ENCODE data around the gene CCBE1. TPM values are rescaled to one million over a fixed set of nuclear protein-coding genes. Genes with fewer than 3 reads are reported as not detected.
"Not testable (repeated sequence)": the region's sequence is repeated elsewhere in the genome, so short reads cannot be mapped to it uniquely, and the experiment has no call there.

CCBE1 gene
- total RNA-seq, 2 experiments from 2014 or later = 0.36 TPM; not detected in 1

- intact Hi-C loops (cut with micrococcal nuclease) = no loop called here
- CTCF ChIA-PET = interaction anchor here (0.6 kb wide), 1 partner anchor 197 kb away, joined by 3 read pairs; no protein-coding TSS in a partner anchor
- Mint-ChIP-seq H3K27me3 (no peaks in the 10 kb centered on the region), H3K4me1 (ENCODE audit: low read depth) (no peaks in the 10 kb centered on the region), H3K4me3 (no peak overlapping the region), H3K36me3 (no peaks in the 10 kb centered on the region), H3K27ac (no peak overlapping the region), H3K9me3 (no peaks in the 10 kb centered on the region)
- DNase-seq = no peak
- POLR2A ChIA-PET = interaction anchor here (0.7 kb wide), 1 partner anchor 8 kb away, joined by 3 read pairs; no protein-coding TSS in a partner anchor
These were observed 37.6 kb downstream of the CCBE1 start for GRCh38 chr18:59659508-59660170.

- CTCF ChIA-PET = no interaction called here
- POLR2A ChIA-PET = no interaction called here
- no peaks in the 10 kb centered on the region for H3K4me1 Mint-ChIP-seq (ENCODE audit: low read depth)
- no peaks in the 10 kb centered on the region for H3K9me3 Mint-ChIP-seq
- no peak overlapping the region for H3K4me3 Mint-ChIP-seq
- no peaks in the 10 kb centered on the region for H3K36me3 Mint-ChIP-seq
- no peak for DNase-seq
- H3K27ac Mint-ChIP-seq = no peak overlapping the region
- intact Hi-C loops (cut with micrococcal nuclease) = no loop called here
- H3K27me3 Mint-ChIP-seq = no peaks in the 10 kb centered on the region
These were observed 38.3 kb downstream of the CCBE1 start for GRCh38 chr18:59658941-59659340.

- H3K9me3 Mint-ChIP-seq = no peaks in the 10 kb centered on the region
- ChIA-PET POLR2A (no interaction called here), CTCF (no interaction called here)
- no peak for DNase-seq
- H3K27ac Mint-ChIP-seq = no peak overlapping the region
- no peaks in the 10 kb centered on the region for H3K4me1 Mint-ChIP-seq (ENCODE audit: low read depth)
- intact Hi-C loops (cut with micrococcal nuclease) = no loop called here
- H3K27me3 Mint-ChIP-seq = no peaks in the 10 kb centered on the region
- H3K4me3 Mint-ChIP-seq = no peak overlapping the region
- no peaks in the 10 kb centered on the region for H3K36me3 Mint-ChIP-seq
These were observed 40.2 kb downstream of the CCBE1 start for GRCh38 chr18:59657012-59657411.

GRCh38 chr18:59656373-59656887 lies 40.8 kb downstream of the CCBE1 start:
- intact Hi-C loops (cut with micrococcal nuclease) = no loop called here
- ChIA-PET CTCF (no interaction called here), POLR2A (no interaction called here)
- no peaks in the 10 kb centered on the region for H3K9me3 Mint-ChIP-seq
- no peak overlapping the region for H3K4me3 Mint-ChIP-seq
- no peak for DNase-seq
- H3K27me3 Mint-ChIP-seq = no peaks in the 10 kb centered on the region
- no peaks in the 10 kb centered on the region for H3K4me1 Mint-ChIP-seq (ENCODE audit: low read depth)
- H3K27ac Mint-ChIP-seq = no peak overlapping the region
- H3K36me3 Mint-ChIP-seq = no peaks in the 10 kb centered on the region

- Mint-ChIP-seq H3K27me3 (no peaks in the 10 kb centered on the region), H3K4me1 (ENCODE audit: low read depth) (no peaks in the 10 kb centered on the region), H3K36me3 (no peaks in the 10 kb centered on the region), H3K9me3 (no peaks in the 10 kb centered on the region), H3K4me3 (no peak overlapping the region), H3K27ac (no peak overlapping the region)
- DNase-seq = no peak
- ChIA-PET POLR2A (no interaction called here), CTCF (no interaction called here)
- intact Hi-C loops (cut with micrococcal nuclease) = no loop called here
These were observed 41.5 kb downstream of the CCBE1 start for GRCh38 chr18:59655676-59656075.

GRCh38 chr18:59651071-59651470 lies 46.2 kb downstream of the CCBE1 start:
- ChIA-PET CTCF (no interaction called here), POLR2A (interaction anchor here (0.9 kb wide), 1 partner anchor 9 kb away, joined by 3 read pairs; no protein-coding TSS in a partner anchor)
- H3K27me3 Mint-ChIP-seq = no peaks in the 10 kb centered on the region
- no peaks in the 10 kb centered on the region for H3K36me3 Mint-ChIP-seq
- no peak overlapping the region for H3K27ac Mint-ChIP-seq
- H3K4me1 Mint-ChIP-seq (ENCODE audit: low read depth) = no peaks in the 10 kb centered on the region
- DNase-seq = no peak
- no peak overlapping the region for H3K4me3 Mint-ChIP-seq
- intact Hi-C loops (cut with micrococcal nuclease) = no loop called here
- H3K9me3 Mint-ChIP-seq = no peaks in the 10 kb centered on the region

GRCh38 chr18:59650266-59650820 lies 46.9 kb downstream of the CCBE1 start:
- Mint-ChIP-seq H3K4me1 (ENCODE audit: low read depth) (no peaks in the 10 kb centered on the region), H3K36me3 (no peaks in the 10 kb centered on the region), H3K27ac (no peak overlapping the region), H3K27me3 (no peaks in the 10 kb centered on the region), H3K9me3 (no peaks in the 10 kb centered on the region), H3K4me3 (no peak overlapping the region)
- no peak for DNase-seq
- ChIA-PET CTCF (no interaction called here), POLR2A (no interaction called here)
- intact Hi-C loops (cut with micrococcal nuclease) = no loop called here

GRCh38 chr18:59649591-59649990 lies 47.6 kb downstream of the CCBE1 start:
- CTCF ChIA-PET = no interaction called here
- no peaks in the 10 kb centered on the region for H3K4me1 Mint-ChIP-seq (ENCODE audit: low read depth)

DNA sequence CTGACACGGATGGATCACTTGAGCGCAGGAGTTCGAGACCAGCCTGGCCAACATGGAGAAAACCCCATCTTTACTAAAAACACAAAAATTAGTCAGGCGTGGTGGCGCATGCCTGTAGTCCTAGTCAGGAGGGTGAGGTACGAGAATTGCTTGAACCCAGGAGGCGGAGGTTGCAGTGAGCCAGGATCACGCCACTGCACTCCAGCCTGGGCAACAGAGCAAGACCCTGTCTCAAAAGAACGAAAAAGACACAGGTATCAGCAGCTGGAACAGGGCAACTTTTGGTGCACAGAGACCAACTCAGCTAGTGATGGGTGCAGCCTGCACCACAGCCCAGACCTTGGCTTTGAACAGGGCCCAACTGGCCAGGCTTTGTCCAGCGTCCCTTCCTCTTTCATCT lies 48.8 kb downstream of the CCBE1 start:
- H3K9me3 Mint-ChIP-seq; DNase-seq; H3K4me3 Mint-ChIP-seq; POLR2A ChIA-PET; CTCF ChIA-PET; H3K4me1 Mint-ChIP-seq (ENCODE audit: low read depth); H3K27me3 Mint-ChIP-seq; intact Hi-C loops (cut with micrococcal nuclease); H3K36me3 Mint-ChIP-seq; H3K27ac Mint-ChIP-seq: not testable (repeated sequence)

More at GRCh38 chr18:59649591-59649990, 47.6 kb downstream of the CCBE1 start:
- intact Hi-C loops (cut with micrococcal nuclease) = no loop called here
- no peak for DNase-seq
- POLR2A ChIA-PET = no interaction called here
- Mint-ChIP-seq H3K27me3 (no peaks in the 10 kb centered on the region), H3K27ac (no peak overlapping the region), H3K4me3 (no peak overlapping the region), H3K36me3 (no peaks in the 10 kb centered on the region), H3K9me3 (no peaks in the 10 kb centered on the region)

GRCh38 chr18:59646963-59647307 lies 50.3 kb downstream of the CCBE1 start:
- CTCF ChIA-PET = interaction anchor here (0.6 kb wide), 1 partner anchor 372 kb away, joined by 5 read pairs; no protein-coding TSS in a partner anchor
- Mint-ChIP-seq H3K27me3 (no peaks in the 10 kb centered on the region), H3K4me1 (ENCODE audit: low read depth) (no peaks in the 10 kb centered on the region), H3K9me3 (no peaks in the 10 kb centered on the region), H3K36me3 (no peaks in the 10 kb centered on the region), H3K4me3 (no peak overlapping the region), H3K27ac (no peak overlapping the region)
- POLR2A ChIA-PET = no interaction called here
- intact Hi-C loops (cut with micrococcal nuclease) = no loop called here
- DNase-seq = no peak

DNA sequence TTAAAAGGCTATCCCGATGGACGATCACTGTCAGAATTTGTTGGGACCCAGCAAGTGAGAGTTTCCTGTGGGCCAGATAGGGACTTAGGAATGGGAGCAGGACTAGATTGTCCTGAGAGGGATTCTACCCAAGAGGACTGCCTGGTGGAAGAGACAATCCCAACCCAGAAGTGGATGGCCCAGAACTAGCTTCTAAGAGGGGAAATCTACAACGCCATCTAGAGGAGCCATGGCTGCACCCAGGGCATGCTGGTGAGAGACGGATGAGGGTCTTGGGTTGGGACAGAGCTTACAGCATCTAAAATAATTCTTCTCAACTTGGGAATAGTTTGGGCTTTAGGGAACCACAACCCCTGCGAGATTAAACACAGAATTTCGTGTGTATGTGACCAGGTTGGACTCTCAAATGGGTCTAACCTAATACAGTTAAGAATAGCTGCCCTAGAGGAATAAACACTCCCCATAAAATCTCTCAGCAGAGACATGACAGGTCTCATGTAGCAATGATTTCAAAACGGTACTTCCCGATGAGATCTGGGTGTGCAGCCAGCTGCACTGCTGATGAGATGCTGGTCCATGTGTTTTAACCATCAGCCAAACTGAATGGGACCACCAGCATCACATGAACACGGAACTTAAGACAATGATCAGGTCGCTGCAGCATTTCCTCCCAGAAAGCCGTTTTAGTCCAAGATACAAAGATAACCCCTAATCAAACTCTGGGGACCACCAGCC lies 50.8 kb downstream of the CCBE1 start:
- Mint-ChIP-seq H3K4me3 (no peak overlapping the region), H3K9me3 (no peaks in the 10 kb centered on the region), H3K4me1 (ENCODE audit: low read depth) (no peaks in the 10 kb centered on the region), H3K27ac (no peak overlapping the region), H3K36me3 (no peaks in the 10 kb centered on the region), H3K27me3 (no peaks in the 10 kb centered on the region)
- CTCF ChIA-PET = interaction anchor here (0.6 kb wide), 1 partner anchor 372 kb away, joined by 5 read pairs; no protein-coding TSS in a partner anchor
- no peak for DNase-seq
- intact Hi-C loops (cut with micrococcal nuclease) = no loop called here
- POLR2A ChIA-PET = no interaction called here

DNA sequence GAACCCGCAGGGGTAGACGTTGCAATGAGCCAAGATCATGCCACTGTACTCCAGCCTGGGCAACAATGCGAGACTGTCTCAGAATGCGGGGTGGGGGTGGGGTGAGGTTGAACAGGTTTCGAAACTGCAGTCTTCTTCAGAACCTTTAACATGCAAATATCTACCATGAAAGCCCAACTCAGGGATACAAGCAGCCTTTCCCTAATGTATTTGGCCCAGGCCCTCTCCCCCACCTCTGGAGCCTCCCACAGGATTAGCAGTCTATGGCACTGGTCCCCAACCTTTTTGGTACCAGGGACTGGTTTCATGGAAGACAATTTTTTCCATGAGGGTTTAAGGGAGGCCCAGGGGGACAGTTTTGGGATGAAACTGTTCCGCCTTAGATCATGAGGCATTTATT lies 53.5 kb downstream of the CCBE1 start:
- POLR2A ChIA-PET = no interaction called here
- CTCF ChIA-PET = no interaction called here
- Mint-ChIP-seq H3K27me3 (no peaks in the 10 kb centered on the region), H3K36me3 (no peaks in the 10 kb centered on the region), H3K4me3 (no peak overlapping the region), H3K9me3 (no peaks in the 10 kb centered on the region), H3K4me1 (ENCODE audit: low read depth) (no peaks in the 10 kb centered on the region), H3K27ac (no peak overlapping the region)
- intact Hi-C loops (cut with micrococcal nuclease) = no loop called here
- no peak for DNase-seq

DNA sequence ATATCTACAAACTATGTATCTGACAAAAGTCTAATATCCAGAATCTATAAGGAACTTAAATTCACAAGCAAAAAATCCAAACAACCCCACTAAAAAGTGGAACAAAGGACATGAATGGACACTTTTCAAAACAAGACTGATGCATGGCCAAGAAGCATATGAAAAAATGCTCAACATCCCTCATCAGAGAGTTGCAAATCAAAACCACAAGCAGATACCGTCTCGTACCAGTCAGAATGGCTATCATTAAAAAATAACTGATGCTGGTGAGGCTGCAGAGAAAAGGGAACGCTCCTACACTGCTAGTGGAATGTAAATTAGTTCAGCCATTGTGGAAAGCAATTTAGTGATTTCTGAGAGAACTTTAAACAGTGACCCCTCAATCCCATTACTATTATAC lies 56.5 kb downstream of the CCBE1 start:
- no peak overlapping the region for H3K27ac Mint-ChIP-seq
- H3K4me1 Mint-ChIP-seq (ENCODE audit: low read depth) = no peaks in the 10 kb centered on the region
- DNase-seq = no peak
- no peak overlapping the region for H3K4me3 Mint-ChIP-seq
- no peaks in the 10 kb centered on the region for H3K27me3 Mint-ChIP-seq
- CTCF ChIA-PET = no interaction called here
- H3K9me3 Mint-ChIP-seq = no peaks in the 10 kb centered on the region
- H3K36me3 Mint-ChIP-seq = no peaks in the 10 kb centered on the region
- POLR2A ChIA-PET = no interaction called here
- intact Hi-C loops (cut with micrococcal nuclease) = no loop called here

Measured in activated CD4-positive, alpha-beta memory T cell treated with anti-CD3 and anti-CD28 coated beads for 36 hours (primary cell).